HG03469 (cell line): ENCODE results near the gene HOXD9.

Experiments
- ATAC-seq: cut with Tn5 transposase; IDR thresholded peaks from one replicate; pipeline ENCODE4 v1.9.1; 2021; ENCODE audit warnings: mild to moderate bottlenecking, moderate library complexity, moderate number of reproducible peaks; ENCODE audit not compliant: unreplicated experiment

Gene HOXD9

GRCh38 chr2:176137252-176137580 is 14.7 kb downstream of the HOXD9 start:
- no peak for ATAC-seq

- no peak for ATAC-seq
Observed at GRCh38 chr2:176137906-176138305, 15.4 kb downstream of the HOXD9 start.

GRCh38 chr2:176138526-176138922 is 16.0 kb downstream of the HOXD9 start:
- ATAC-seq = no peak

GRCh38 chr2:176138923-176139660 is 16.6 kb downstream of the HOXD9 start:
- no peak for ATAC-seq

- no peak for ATAC-seq
Observed at GRCh38 chr2:176139661-176140512, 17.4 kb downstream of the HOXD9 start.

- no peak for ATAC-seq
Observed at GRCh38 chr2:176140513-176141317, 18.2 kb downstream of the HOXD9 start.

- no peak for ATAC-seq
Observed at GRCh38 chr2:176142281-176142680, 19.8 kb downstream of the HOXD9 start.

- ATAC-seq = no peak
Observed at GRCh38 chr2:176145085-176145969, 22.8 kb downstream of the HOXD9 start.

GRCh38 chr2:176146101-176146500 is 23.6 kb downstream of the HOXD9 start:
- ATAC-seq = no peak

- ATAC-seq = no peak
Observed at GRCh38 chr2:176146645-176147044, 24.1 kb downstream of the HOXD9 start.

- ATAC-seq = no peak
Observed at GRCh38 chr2:176147210-176147799, 24.8 kb downstream of the HOXD9 start.

- ATAC-seq = no peak
Observed at GRCh38 chr2:176147800-176148496, 25.4 kb downstream of the HOXD9 start.

GRCh38 chr2:176148751-176149421 is 26.4 kb downstream of the HOXD9 start:
- no peak for ATAC-seq

GRCh38 chr2:176149481-176149938 is 27.0 kb downstream of the HOXD9 start:
- no peak for ATAC-seq

GRCh38 chr2:176149939-176150583 is 27.5 kb downstream of the HOXD9 start:
- ATAC-seq = no peak

GRCh38 chr2:176150584-176151441 is 28.3 kb downstream of the HOXD9 start:
- no peak for ATAC-seq
